ENCODE results near the gene SPDYE2B.
"Not testable (repeated sequence)": the region's sequence is repeated elsewhere in the genome, so short reads cannot be mapped to it uniquely, and the experiment has no call there.

- TF ChIP-seq CTCF, EP300, POLR2A (IDR thresholded peaks at IDR 0.05): not testable (repeated sequence)
- TF ChIP-seq POLR2AphosphoS5 (IDR thresholded peaks at IDR 0.05): peak in 1 of 4 donors; percentile 38
These were observed 33.5 kb upstream of the SPDYE2B start, which contains the start of gene RASA4 for GRCh38 chr7:102616507-102617125.

All from sigmoid colon (tissue), 4 donors.